SIG-M5 treated with dmso at 0.1 percent for 504 hours (cell line): Measurements from ENCODE around the gene TAAR5.
"Not testable (repeated sequence)": the region's sequence is repeated elsewhere in the genome, so short reads cannot be mapped to it uniquely, and the experiment has no call there.

Experiments used
- DNase-seq: peaks from one replicate; lab custom pipeline; 2025; ENCODE audit not compliant: unreplicated experiment; lab: John Stamatoyannopoulos, UW

Gene TAAR5, protein sequence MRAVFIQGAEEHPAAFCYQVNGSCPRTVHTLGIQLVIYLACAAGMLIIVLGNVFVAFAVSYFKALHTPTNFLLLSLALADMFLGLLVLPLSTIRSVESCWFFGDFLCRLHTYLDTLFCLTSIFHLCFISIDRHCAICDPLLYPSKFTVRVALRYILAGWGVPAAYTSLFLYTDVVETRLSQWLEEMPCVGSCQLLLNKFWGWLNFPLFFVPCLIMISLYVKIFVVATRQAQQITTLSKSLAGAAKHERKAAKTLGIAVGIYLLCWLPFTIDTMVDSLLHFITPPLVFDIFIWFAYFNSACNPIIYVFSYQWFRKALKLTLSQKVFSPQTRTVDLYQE

DNA sequence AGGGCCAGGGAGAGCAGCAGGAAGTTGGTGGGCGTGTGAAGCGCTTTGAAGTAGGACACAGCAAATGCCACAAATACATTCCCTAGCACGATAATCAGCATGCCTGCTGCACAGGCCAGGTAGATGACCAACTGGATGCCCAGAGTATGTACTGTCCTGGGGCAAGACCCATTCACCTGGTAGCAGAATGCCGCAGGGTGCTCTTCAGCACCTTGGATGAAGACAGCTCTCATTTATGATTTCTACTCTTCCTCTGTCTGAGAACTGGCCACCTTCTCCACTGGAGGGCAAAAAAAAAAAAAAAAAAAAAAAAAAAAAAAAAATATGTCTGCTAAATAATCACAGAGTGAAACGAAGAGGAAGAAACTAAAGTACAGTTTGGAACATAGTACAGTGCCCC is at the start of gene TAAR5:
Gene TAAR5, minus strand, starts transcription at position 288 of the 400 bp plus-strand sequence. Its CDS starts 55 bp downstream, at position 233.
- DNase-seq: no peak

DNA sequence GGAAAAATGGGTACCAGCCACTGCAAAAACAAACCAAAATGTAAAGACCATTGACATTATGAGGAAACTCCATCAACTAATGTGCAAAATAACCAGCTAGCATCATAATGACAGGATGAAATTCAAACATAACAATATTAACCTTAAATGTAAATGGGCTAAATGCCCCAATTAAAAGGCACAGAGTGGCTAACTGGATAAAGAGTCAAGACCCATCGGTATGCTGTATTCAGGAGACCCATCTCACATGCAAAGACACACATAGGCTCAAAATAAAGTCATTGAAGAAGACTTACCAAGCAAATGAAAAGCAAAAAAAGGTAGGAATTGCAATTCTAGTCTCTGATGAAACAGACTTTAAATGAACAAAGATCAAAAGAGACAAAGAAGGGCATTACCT is 47.6 kb upstream of the TAAR5 start:
- not testable (repeated sequence) for DNase-seq

DNA sequence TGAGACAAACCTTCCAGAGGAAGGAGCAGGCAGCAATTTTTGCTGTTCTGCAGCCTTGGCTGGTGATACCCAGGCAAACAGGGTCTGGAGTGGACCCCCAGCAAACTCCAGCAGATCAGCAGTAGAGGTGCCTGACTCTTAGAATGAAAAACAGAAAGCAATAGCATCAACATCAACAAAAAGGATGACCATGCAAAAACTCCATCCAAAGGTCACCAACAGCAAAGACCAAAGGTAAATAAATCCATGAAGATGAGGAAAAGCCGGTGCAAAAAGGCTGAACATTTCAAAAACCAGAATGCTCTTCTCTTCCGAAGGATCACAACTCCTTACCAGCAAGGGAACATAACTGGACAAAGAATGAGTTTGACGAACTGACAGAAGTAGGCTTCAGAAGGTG is 46.4 kb upstream of the TAAR5 start:
- DNase-seq: not testable (repeated sequence)

DNA sequence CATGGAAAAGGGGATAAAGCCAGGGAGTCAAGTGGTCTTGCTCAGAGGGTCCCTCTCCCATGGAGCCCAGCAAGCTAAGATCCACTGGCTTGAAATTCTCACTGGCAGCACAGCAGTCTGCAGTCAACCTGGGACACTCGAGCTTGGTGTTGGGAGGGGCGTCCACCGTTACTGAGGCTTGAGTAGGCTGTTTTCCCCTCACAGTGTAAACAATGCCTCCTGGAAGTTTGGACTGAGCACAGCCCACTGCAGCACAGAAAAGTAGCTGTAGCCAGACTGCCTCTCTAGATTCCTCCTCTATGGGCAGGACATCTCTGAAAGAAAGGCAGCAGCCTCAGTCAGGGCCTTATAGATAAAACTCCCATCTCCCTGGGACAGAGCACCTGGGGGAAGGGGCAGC is 45.7 kb upstream of the TAAR5 start:
- DNase-seq: not testable (repeated sequence)

DNA sequence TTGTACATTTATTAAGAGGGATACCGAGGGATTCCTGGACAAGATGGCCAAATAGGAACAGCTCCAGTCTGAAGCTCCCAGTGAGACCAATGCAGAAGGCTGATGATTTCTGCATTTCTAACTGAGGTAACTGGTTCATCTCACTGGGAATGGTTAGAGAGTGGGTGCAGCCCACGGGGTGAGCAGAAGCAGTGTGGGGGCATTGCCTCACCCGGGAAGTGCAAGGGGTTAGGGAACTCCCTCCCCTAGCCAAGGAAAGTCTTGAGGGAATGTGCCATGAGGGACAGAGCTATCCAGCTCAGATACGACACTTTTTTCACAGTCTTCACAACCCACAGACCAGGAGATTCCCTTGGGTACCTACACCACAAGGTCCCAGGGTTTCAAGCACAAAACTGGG is 45.3 kb upstream of the TAAR5 start:
- DNase-seq: no peak

DNA sequence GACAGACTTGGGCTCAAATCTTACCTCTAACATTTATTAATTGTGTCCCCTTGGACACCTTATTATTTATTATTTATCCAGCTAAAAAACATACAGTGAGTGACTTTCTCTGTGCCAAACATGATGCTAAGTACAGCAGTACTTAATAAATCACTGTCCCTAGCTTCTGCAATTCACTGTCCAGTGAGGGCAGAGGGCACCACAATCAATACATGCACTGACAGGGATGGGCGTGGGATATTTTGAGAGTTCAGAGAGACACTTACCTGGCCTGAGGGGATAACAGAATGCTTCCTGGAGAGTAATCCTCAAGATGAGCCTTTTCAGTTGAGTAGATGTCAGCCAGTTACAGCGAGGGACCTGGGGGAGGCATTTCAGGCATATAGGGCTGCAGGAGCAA is 43.8 kb upstream of the TAAR5 start:
- no peak for DNase-seq

DNA sequence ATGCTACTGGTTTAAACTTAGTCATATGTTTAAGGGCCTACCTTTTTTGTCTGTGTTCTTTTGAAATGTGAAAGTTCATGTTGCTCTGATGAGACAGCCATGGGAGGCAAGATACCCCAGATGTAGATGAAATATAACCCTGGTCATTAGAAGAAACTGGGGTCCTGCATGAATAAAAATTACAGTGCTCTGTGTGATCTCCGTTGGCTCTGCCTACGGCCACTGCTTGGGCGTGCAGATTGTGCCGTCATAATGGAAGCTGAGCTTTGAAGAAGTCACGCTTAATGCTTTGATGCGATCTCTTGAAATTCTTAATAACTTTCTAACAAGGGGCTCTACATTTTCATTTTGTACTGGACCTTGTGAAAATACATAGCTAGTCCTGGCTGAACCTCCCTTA is 34.6 kb upstream of the TAAR5 start, which contains the start of gene TAAR2:
Gene TAAR2, minus strand, starts transcription at position 101 of the 400 bp plus-strand sequence. Its CDS starts 0 bp downstream, at position 101.
- no peak for DNase-seq

DNA sequence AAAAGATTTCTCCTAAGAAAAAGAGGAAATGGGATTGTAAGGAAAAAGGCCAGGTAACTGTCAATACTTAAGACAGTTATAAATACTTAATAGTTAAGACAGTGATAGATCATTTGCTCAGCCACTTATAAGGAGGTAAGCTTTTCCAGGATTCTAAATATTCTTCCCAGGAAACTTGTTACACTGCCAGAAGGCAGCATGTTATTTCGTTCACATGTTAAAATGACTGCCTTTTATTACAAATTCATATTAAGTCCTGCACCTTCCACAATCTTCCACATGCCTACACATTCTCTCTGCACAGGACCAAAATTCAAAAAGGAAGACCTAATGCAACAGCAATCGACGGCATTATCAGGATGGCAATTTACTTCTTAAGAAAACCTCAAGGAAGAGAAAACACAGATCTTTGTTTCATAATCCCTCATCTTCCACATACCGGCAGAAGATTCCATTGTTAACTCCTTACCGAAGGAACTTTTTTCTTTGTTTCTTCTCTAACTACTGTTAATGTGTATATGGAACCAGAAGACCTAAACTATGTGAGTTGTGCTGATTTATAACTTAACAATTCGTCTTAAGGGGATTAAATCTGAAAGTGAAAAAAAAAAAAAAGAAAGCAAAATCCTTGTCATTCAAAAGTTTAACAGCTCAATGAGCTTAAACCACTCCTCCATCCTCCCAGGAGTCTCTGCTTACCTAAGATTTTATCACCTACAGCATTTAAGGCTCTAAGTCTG is 33.7 kb upstream of the TAAR5 start:
- no peak for DNase-seq

DNA sequence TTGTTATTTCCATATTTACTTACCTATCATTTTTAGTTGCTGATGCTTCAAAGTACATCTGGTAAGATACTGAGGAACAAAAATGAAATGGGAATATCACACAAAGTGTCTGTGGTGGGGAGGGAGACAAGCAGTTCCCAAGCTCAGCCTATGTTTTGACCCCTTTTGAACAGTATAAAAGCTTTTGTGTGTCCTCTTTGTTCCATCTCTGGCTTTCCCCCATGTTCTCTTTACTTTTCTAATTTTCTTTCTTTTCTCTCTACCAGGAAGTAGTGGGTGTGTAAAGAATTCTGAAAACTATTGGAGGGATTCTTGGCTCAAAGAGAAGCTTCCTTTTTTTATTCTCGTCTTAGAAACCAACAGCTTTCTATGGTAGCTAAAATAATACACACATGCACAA is 27.1 kb upstream of the TAAR5 start:
- DNase-seq: no peak

DNA sequence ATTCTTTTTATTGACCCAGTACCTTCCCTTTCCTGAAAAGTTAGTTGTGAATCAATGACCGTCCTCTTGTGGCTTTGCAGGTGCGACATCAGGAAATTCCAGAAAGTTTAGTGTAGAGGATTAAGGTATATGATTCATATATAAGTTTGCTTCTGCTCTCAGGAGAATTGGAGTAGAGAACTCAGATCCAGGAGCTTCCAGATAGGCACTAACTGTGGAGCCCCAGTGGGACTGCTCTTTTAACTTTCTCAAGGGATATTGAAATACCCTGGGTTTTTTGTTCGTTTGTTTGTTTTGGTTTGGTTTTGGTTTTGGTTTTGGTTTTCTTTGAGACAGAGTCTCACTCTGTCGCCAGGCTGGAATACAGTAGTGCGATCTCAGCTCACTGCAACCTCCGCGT is 25.0 kb upstream of the TAAR5 start:
- DNase-seq: no peak

DNA sequence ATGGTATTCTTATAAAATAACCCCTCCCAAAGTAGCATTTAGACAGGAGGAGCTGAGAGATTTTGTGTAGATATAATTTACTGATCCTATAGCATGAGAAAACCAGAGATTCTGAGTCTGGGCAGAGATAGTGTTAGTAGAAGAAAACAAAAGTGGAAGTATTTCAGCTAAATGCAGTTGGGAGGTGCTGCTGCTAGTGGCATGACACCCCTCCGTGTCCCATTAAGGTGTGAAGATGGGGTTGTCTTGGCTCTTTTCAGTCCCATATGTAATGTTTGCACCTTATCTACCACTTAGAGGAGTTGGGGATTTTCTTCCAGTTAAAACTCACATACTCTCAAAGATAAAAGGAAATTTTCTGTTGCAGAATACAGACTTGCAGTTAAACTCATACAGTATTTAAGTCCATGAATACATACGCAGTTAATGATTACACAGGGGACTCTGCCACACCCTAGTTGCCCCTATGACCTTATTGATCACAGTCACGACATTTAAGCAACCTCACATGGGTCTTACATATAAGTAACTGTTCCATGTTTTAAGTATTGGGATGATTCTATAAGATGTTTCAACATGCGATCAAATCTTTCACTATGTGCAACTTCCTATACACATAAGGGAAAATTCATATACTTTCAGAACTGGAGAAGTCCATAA is 23.0 kb upstream of the TAAR5 start:
- DNase-seq: no peak

DNA sequence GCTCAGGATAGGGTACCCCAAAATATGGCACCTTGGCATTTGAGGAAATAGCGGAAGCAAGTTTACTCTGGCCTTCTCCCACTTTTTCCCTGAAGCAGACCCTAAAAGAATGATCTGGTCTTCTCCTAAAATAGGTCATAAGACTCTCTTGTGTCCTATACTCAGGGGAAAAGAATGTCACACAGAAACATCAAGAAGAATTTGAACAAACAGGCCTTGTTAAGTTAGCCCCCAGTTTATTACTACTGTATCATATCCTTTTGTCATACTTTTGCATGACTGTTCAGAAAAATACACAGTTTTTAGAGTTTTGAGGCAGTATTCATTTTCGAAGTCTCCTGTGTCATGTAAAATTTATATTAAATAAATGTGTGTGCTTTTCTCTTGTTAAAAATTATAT is 22.1 kb upstream of the TAAR5 start:
- no peak for DNase-seq

DNA sequence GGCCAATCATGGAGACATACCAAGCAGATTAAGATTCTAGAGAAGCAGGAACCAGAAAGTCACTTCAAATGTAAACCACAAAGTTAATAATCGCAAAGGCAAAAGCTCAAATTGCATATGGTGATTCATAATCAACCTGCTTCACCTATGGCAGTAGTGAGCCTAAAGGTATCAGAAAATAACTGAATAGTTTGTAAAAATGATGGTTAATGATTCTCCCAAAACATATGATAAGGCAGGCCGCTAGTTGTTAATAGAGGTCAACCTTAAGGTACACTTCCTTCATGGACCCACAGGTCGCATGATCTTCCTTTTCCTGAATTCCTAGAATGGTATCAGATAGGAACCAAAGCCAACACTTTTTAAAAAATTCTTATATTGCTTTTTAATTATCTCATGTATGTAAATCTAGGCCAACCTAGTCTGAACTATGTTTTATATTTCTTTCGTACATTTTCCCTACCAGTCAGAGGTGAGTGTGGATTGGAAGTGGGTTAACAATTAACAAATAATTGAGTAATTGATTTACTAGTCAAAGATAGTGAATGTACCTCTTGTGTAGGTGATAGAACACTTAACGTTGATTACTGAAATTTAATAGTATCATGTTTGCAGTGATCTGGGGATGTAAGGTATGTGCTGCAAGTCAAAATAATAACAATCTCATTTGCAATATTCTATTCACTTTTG is 18.1 kb upstream of the TAAR5 start:
- DNase-seq: no peak

DNA sequence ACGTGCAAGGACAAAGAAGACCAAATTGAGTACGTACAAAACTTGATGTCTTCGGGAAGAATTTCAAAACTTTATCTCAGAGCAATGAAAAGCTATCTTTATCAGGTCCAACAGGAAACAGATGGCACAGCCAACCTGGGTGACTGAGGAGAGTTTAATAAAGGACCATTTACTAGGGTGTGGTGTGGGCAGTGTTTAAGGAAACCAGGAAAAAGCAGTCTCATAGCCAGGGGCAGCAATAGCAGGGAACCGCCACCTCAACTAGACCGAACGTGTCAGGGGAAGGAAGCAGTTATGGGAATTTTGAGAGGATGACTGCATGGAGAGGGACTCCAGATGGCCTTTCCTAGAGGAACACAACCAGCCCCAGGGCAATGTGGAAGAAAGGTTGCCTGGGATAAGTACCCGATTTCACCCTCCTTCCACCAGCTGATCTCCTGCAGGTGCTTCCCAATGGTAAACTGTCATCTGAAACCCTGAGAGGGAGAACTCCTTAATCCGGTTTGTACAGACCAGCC is 15.2 kb upstream of the TAAR5 start:
- no peak for DNase-seq

DNA sequence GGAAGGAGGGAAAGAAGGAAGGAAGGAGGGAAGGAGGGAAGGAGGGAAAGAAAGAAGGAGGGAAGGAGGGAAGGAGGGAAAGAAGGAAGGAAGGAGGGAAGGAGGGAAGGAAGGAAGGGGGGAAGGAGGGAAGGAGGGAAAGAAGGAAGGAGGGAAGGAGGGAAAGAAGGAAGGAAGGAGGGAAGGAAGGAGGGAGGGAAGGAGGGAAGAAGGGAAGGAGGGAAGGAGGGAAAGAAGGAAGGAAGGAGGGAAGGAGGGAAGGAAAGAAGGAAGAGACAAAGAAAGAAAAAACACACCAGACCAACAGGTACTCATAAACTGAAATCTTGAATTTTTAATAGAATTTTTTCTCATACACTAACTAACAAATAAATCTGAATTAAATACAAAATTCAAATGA is 11.4 kb upstream of the TAAR5 start:
- DNase-seq: not testable (repeated sequence)

DNA sequence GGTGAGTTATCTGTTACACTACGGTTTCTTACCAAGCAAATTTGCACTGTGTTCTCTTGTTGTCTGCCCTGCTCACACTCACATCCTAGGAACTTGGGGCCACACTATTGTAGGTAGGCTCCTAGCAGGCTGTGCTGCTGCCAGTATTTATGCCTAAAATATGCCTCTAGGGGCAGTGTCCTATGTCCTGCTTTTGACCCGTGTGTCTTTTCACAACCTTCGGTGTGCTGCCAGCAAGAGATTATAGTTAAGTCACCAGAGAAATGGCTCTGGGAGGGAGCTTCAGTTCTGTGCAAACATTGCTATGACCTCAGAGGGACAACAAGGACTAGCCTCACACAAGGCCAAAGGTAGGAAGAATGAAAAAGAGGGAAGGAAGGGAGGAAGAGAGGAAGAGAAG is 8.9 kb upstream of the TAAR5 start:
- DNase-seq: peak; percentile 3

DNA sequence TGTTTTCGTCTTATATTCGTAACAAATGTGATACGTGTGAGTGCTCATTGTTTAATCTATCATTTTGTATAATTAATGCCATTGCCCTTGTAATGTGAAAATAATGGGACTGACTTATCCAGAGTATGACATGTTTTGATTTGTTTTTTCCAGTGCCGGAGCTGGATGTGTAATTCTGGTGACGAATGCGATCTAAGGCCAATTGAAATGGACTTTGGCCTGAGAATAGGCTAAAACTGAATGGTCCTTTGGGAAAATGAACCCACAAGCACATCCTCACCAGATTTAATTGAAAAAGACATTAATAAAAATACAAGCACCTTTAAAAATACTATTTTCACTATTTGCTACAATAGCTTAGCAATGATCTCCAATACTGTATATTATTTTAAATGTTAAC is 6.7 kb upstream of the TAAR5 start:
- DNase-seq: no peak

DNA sequence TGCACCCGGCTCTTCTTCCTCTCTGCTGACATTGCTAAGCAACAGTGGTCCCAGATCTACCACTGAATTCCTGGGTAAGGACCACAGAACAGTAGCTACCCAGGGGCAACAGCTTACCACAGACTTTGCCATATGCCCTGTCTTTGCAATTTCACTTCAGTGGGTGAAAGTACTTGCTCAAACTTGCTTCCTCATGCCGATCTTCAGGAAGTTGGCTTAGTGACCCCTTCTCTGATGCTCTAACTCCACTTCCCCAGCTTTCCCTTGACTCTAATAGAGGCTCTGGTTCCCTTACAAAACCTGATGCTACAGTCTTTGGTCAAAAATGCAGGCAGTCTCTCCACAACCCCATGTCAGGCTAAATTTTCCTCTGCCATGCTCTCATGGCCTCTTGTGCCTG is 3.3 kb upstream of the TAAR5 start:
- DNase-seq: no peak

DNA sequence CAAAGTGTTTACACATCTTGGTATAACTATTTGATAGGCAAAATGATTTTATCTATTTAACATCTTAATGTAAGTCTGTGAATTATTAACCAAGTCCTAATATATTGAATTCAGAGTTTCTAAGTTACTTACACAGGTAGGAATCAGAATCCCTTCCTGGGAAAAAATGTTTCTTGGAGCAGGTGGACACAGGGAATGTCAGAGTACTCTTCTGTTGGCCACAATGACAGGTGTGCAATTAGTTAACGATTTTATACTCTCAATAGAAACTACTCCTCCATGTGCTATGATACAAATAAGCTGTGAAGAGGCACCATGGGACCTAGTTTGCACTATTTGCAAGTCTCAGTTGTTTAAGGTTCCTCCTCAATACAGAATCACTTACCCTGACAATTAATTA is 821 bp upstream of the TAAR5 start:
- no peak for DNase-seq

DNA sequence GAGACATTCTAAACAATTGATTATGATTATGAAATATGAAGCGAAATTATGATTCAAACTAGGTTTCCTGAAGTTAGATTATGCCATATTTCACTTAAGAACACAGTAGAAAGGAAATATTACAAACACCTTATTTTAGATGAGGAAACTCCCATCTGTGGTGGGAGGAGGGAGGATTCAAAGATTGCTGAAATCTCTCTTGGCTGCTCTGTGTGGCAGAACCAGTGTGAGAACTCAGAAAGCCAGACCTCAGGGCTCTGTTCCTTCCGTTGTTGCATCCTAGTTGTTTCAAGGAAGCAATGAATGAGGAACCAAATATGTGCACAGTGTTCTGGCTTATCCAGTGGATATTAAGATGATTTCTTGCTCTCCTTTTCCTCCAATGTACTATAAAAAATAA is 2.1 kb downstream of the TAAR5 start:
- DNase-seq: no peak

DNA sequence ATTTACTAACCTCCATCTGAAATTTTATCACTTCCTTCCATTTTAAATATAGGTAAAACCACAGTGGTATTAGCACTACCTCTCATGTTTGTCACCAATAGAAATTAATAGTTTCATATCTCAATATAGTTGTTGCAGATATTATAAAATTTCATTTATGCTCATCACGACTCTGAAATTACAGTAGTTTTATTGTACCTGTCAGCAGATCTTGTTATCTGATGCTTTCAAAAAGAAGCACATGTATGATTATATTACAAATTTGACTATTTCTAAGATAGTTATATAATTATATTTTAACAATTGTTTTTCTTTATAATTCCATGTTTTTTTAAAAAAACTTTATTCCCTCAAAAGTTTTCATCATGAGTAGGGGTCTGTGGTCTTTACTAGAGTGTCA is 4.8 kb downstream of the TAAR5 start:
- DNase-seq: no peak
